B cell (primary cell): ENCODE measurements around the gene CCDC121. TPM values are rescaled to one million over a fixed set of nuclear protein-coding genes. Genes with fewer than 3 reads are reported as not detected.
A peak's percentile ranks its signal among the peaks of the same experiment; 100 is the strongest.

Experiments used
- ATAC-seq: fragments of 200-7000 bp; cut with Tn5 transposase; one replicate; pipeline ENCODE4 v1.10.0; 2021; ENCODE audit warnings: low read depth, mild to moderate bottlenecking, moderate number of reproducible peaks, moderate library complexity
- CTCF ChIA-PET: fragments of 350-600 bp; sonication (Branson Sonifier 250); formaldehyde crosslinking; loops from one replicate; lab custom pipeline; 2021; ENCODE audit warnings: antibody characterized with exemption, inconsistent platforms; lab: Charles Lee
- POLR2A ChIA-PET: fragments of 350-600 bp; sonication (Branson Sonifier 250); formaldehyde crosslinking; loops from one replicate; lab custom pipeline; 2021; ENCODE audit warnings: antibody characterized with exemption; lab: Charles Lee
- DNase-seq: peaks from one replicate; pipeline ENCODE4 v3.0.0; 2013
- H2AFZ ChIP-seq: 2 replicates; pipeline ENCODE4 v1.6.1; 2012; ENCODE audit warnings: mild to moderate bottlenecking, low read depth, low read length; ENCODE audit not compliant: insufficient read depth, poor library complexity, severe bottlenecking
- H3K27ac ChIP-seq, 2 donors: 1 replicate in 1 of 2; 2 replicates in 1 of 2; pipeline ENCODE4 v1.5.1; 2012 to 2013; ENCODE audit warnings: low read length in 2 of 2, mild to moderate bottlenecking in 2 of 2, moderate library complexity in 1 of 2
- H3K27me3 ChIP-seq, 4 experiments: fragments of 200-600 bp in 1 of 4; sonication (generic) in 1 of 4; replicated peaks in 1 of 4; 1 replicate in 2 of 4; 2 replicates in 2 of 4; pipeline versions ENCODE4 v1.6.1 to v1.7.0; 2013 to 2016; ENCODE audit warnings: low read length in 3 of 4, mild to moderate bottlenecking in 2 of 4, mixed read lengths in 1 of 4, moderate library complexity in 1 of 4; ENCODE audit not compliant: insufficient read depth in 4 of 4, control insufficient read depth in 3 of 4; ENCODE audit errors: control extremely low read depth in 1 of 4
- H3K36me3 ChIP-seq, 2 experiments: replicated peaks in 1 of 2; 1 replicate in 1 of 2; 2 replicates in 1 of 2; pipeline versions ENCODE4 v1.6.1 to v1.7.1; 2013; ENCODE audit warnings: low read length in 1 of 2; ENCODE audit not compliant: insufficient read depth in 2 of 2, control insufficient read depth in 1 of 2; ENCODE audit errors: control extremely low read depth in 1 of 2, extremely low read depth in 1 of 2
- H3K4me1 ChIP-seq, 2 donors: fragments of 200-600 bp in 1 of 2; sonication (generic) in 1 of 2; 1 replicate in 1 of 2; 2 replicates in 1 of 2; pipeline versions ENCODE4 v1.5.1 to v1.6.1; 2013 to 2017; ENCODE audit warnings: low read length in 2 of 2; ENCODE audit not compliant: control insufficient read depth in 2 of 2, insufficient read depth in 2 of 2
- H3K4me2 ChIP-seq: replicated peaks from 2 replicates; pipeline ENCODE3; 2012; ENCODE audit warnings: mild to moderate bottlenecking, low read depth, low read length; ENCODE audit not compliant: poor library complexity, severe bottlenecking
- H3K4me3 ChIP-seq, 5 experiments: fragments of 200-600 bp in 1 of 5; sonication (generic) in 1 of 5; 1 replicate in 3 of 5; 2 replicates in 2 of 5; pipeline versions ENCODE4 v1.5.1 to v1.7.0; 2011 to 2016; ENCODE audit warnings: low read length in 4 of 5, mild to moderate bottlenecking in 4 of 5, low read depth in 2 of 5, control low read depth in 1 of 5, moderate library complexity in 1 of 5; ENCODE audit not compliant: insufficient read depth in 1 of 5; ENCODE audit errors: control extremely low read depth in 1 of 5, extremely low read depth in 1 of 5
- H3K79me2 ChIP-seq: fragments of 200-600 bp; sonication (generic); one replicate; pipeline ENCODE4 v1.6.0; 2016; ENCODE audit warnings: low read length; ENCODE audit not compliant: control insufficient read depth, insufficient read depth
- H3K9ac ChIP-seq: fragments of 200-600 bp; sonication (generic); 2 replicates; pipeline ENCODE4 v1.6.1; 2017; ENCODE audit warnings: mild to moderate bottlenecking, low read length, moderate library complexity
- H3K9me3 ChIP-seq, 3 donors: one replicate each; pipeline versions ENCODE4 v1.6.1 to v1.7.1; 2013; ENCODE audit warnings: low read length in 2 of 3; ENCODE audit not compliant: control insufficient read depth in 2 of 3, insufficient read depth in 1 of 3; ENCODE audit errors: control extremely low read depth in 1 of 3
- H4K20me1 ChIP-seq: 2 replicates; pipeline ENCODE4 v1.6.0; 2012; ENCODE audit warnings: mild to moderate bottlenecking, low read length; ENCODE audit not compliant: insufficient read depth, control insufficient read depth, poor library complexity, severe bottlenecking
- H3K27ac Mint-ChIP-seq: one replicate; pipeline ENCODE4 v1.8.0; 2021; ENCODE audit warnings: mixed read lengths
- H3K27me3 Mint-ChIP-seq: one replicate; pipeline ENCODE4 v1.8.0; 2021; ENCODE audit warnings: mixed read lengths
- H3K4me1 Mint-ChIP-seq: one replicate; pipeline ENCODE4 v1.8.0; 2021; ENCODE audit warnings: mixed read lengths
- H3K4me3 Mint-ChIP-seq: one replicate; pipeline ENCODE4 v1.8.0; 2021; ENCODE audit warnings: mixed read lengths
- H3K9me3 Mint-ChIP-seq: one replicate; pipeline ENCODE4 v1.8.0; 2022; ENCODE audit warnings: mixed read lengths; ENCODE audit not compliant: insufficient read depth
- EZH2 ChIP-seq: IDR thresholded peaks from 2 replicates; pipeline ENCODE4 v1.6.1; 2012; ENCODE audit warnings: borderline replicate concordance, low read depth, mild to moderate bottlenecking, moderate library complexity, low read length; ENCODE audit not compliant: insufficient read depth, poor library complexity, severe bottlenecking
- WGBS: methylation state at CpG from one replicate; pipeline ENCODE4 v1.1.5; 2013; ENCODE audit warnings: missing lambda C conversion rate; ENCODE audit not compliant: insufficient coverage; 5-methylcytosine and 5-hydroxymethylcytosine counted together
- intact Hi-C: fragments of 100-400 bp; cut with micrococcal nuclease; formaldehyde crosslinking; loops from one replicate; pipeline ENCODE4 v1.10.0; 2022
- polyA plus RNA-seq: library from polyadenylated mRNA; depleted of rRNA; stranded (reverse); fragments of >200 nt; gene quantifications from 2 replicates; pipeline ENCODE4 v1.2.3, GENCODE V29; 2012
- total RNA-seq, 2 donors: library from RNA; stranded (reverse); fragments of 120-200 nt in 1 of 2; gene quantifications; 1 replicate in 1 of 2; 2 replicates in 1 of 2; pipeline versions ENCODE4 v1.2.3 to v1.2.4, GENCODE V29; 2013 to 2022
- TF ChIP-seq, protein P1 (sequence below): fragments of 200-600 bp; IDR thresholded peaks from one replicate; pipeline ENCODE4 v1.8.0; 2022; ENCODE audit warnings: antibody characterized with exemption, mild to moderate bottlenecking

Gene CCDC121
- total and polyA plus RNA-seq, 2 donors (not counting 1 experiment from before 2014, with no cell fraction given): 0.95 to 2.2 TPM

GRCh38 chr2:27663285-27664153 is 34.7 kb upstream of the CCDC121 start, which contains the start of the genes SLC4A1AP and SUPT7L:
TSS of gene SLC4A1AP (plus strand) at chr2:27663889. CDS start at chr2:27663915, 26 bp downstream.
TSS of gene SUPT7L (minus strand) at chr2:27663614. CDS start at chr2:27662192, 1,422 bp downstream.
- H3K4me3 ChIP-seq: peak within 1 kb of the TSS; percentile 75 to 100 (median 97)
- POLR2A ChIA-PET: interaction anchor here (0.6 to 1.6 kb wide), 4 partner anchors 35 to 1372 kb away, joined by 4 to 7 read pairs (median 5); partner anchors contain the start of genes CCDC121, GPN1 and SNX17
- no peaks in the 10 kb centered on the region for H3K27me3 ChIP-seq
- H3K79me2 ChIP-seq: peaks cover 42% of the 10 kb centered on the region
- peaks cover 0 to 3% (median 0%) of the 10 kb centered on the region in 3 donors for H3K9me3 ChIP-seq
- no peaks in the 10 kb centered on the region for H4K20me1 ChIP-seq
- DNase-seq: peak; percentile 94
- H3K9ac ChIP-seq: peak within 1 kb of the TSS; percentile 98
- H3K36me3 ChIP-seq: peaks cover 4 to 42% of the 10 kb centered on the region in 2 experiments
- Mint-ChIP-seq H3K4me1 (peaks cover 42% of the 10 kb centered on the region), H3K9me3 (no peaks in the 10 kb centered on the region), H3K27ac (peak within 1 kb of the TSS; percentile 99), H3K27me3 (no peaks in the 10 kb centered on the region), H3K4me3 (peak within 1 kb of the TSS; percentile 99)
- peak within 1 kb of the TSS; percentile 75 to 99 for H3K27ac ChIP-seq
- intact Hi-C loops: loop anchor here (1.0 to 10.0 kb wide), 7 partner anchors 19 to 293 kb away; partner anchors contain the start of genes CCDC121, EIF2B4, GPN1 and IFT172
- CTCF ChIA-PET: interaction anchor here (0.7 to 2.3 kb wide), 4 partner anchors 8 to 1088 kb away, joined by 3 to 22 read pairs (median 4); partner anchors contain the start of genes PPP1CB and SNX17
- under 1% methylated on average over 54 of the region's 56 CpGs for WGBS
- peaks cover 19 to 23% of the 10 kb centered on the region in 2 donors for H3K4me1 ChIP-seq
- peak within 1 kb of the TSS; percentile 96 for H3K4me2 ChIP-seq
- TF ChIP-seq, protein P1, sequence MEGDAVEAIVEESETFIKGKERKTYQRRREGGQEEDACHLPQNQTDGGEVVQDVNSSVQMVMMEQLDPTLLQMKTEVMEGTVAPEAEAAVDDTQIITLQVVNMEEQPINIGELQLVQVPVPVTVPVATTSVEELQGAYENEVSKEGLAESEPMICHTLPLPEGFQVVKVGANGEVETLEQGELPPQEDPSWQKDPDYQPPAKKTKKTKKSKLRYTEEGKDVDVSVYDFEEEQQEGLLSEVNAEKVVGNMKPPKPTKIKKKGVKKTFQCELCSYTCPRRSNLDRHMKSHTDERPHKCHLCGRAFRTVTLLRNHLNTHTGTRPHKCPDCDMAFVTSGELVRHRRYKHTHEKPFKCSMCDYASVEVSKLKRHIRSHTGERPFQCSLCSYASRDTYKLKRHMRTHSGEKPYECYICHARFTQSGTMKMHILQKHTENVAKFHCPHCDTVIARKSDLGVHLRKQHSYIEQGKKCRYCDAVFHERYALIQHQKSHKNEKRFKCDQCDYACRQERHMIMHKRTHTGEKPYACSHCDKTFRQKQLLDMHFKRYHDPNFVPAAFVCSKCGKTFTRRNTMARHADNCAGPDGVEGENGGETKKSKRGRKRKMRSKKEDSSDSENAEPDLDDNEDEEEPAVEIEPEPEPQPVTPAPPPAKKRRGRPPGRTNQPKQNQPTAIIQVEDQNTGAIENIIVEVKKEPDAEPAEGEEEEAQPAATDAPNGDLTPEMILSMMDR: no peak
- TF ChIP-seq EZH2: no peak
- ATAC-seq: peak; percentile 80
- H2AFZ ChIP-seq: peak within 1 kb of the TSS; percentile 99
